ENCODE results near the gene IRF6. TPM values are rescaled to one million over a fixed set of nuclear protein-coding genes. Genes with fewer than 3 reads are reported as not detected.
A peak's percentile ranks its signal among the peaks of the same experiment; 100 is the strongest.

Gene IRF6
- total RNA-seq, 1 experiment from 2014 or later = 17.2 TPM

DNA sequence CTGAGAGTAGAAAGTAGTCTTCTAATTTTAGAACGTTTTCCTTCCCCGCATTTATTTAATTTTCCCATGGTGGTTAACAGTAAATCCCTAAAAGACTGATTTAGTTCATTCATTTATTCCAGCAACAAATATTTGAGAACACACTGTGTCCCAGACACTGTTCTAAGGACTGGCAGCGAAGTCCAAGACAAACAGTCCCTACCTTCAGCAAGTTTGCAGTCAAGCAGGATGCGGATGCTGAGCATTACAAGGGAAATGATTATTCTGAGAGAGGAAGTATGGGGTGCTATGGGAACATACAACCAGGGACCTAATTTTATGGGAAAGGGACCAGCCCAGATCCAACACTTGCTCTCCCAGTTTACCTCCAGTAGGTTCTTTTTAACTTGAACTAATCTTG, 20.4 kb downstream of the IRF6 start (continued):
- TF ChIP-seq, protein P1, sequence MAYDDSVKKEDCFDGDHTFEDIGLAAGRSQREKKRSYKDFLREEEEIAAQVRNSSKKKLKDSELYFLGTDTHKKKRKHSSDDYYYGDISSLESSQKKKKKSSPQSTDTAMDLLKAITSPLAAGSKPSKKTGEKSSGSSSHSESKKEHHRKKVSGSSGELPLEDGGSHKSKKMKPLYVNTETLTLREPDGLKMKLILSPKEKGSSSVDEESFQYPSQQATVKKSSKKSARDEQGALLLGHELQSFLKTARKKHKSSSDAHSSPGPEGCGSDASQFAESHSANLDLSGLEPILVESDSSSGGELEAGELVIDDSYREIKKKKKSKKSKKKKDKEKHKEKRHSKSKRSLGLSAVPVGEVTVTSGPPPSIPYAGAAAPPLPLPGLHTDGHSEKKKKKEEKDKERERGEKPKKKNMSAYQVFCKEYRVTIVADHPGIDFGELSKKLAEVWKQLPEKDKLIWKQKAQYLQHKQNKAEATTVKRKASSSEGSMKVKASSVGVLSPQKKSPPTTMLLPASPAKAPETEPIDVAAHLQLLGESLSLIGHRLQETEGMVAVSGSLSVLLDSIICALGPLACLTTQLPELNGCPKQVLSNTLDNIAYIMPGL (CRISPR knock-in tag; IDR thresholded peaks at IDR 0.05) = no peak
- TF ChIP-seq ZNF232 (CRISPR knock-in tag; IDR thresholded peaks at IDR 0.05) = no peak

DNA sequence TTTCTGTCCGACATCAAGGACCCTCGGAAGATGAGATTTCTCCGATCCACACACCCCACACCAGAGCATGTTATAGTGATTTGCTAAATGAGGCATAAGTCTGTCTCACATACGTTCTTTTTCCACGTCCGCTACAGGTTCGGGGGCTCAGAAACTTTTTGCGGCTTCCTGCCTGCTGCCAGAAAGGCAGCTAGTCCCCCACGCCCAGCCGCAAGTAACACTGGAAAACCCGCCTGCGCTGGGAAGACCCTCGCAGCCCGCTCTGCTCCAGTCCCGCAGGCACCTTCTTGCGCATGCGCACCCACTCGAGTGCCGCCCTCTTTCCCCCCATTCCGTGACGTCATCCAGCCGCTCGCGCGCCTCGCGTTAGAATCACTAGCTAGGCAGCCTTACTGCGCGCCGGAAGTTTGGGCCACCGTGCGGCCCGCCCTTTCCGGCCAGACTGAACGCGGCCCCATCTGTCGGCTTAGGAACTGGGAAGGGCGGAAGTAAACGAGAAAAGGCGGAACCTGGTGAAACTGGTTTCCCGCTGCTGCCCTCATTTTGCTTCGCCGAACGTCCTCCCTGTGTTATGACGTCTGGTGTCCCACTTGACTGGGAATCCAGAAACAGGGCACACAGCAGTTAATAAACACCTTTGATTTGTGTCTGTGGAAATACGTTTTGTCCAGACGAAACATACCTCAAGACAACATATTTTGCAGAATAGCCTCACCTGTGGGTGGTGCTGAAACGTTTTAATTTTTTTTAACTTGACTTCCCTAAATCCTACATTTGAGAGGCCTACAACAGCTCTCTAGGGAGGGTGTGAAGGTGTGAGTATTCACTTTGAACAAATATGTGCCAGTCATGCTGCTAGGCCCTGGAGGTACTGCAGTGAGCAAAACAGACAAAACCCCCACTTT, 21.4 kb downstream of the IRF6 start, which contains the start of gene C1orf74:
TSS of gene C1orf74 (minus strand) at position 295 of the 905 bp plus-strand sequence. CDS start 925 bp downstream, outside the sequence.
- DNase-seq (ENCODE audit: low spot score) (peak; percentile 100), ATAC-seq (peak; percentile 99)
- peak within 1 kb of the TSS; percentile 93 for H3K27ac Mint-ChIP-seq
- POLR2A ChIA-PET = interaction anchor here (1.2 to 1.6 kb wide), 3 partner anchors 21 to 109 kb away, joined by 4 to 10 read pairs (median 5); partner anchors contain the start of genes G0S2 and IRF6
- H3K4me3 Mint-ChIP-seq = peak within 1 kb of the TSS; percentile 96
- peaks cover 6% of the 10 kb centered on the region for H3K27me3 Mint-ChIP-seq (ENCODE audit: low read depth)
- CTCF ChIA-PET = interaction anchor here (0.6 to 1.6 kb wide), 6 partner anchors 14 to 43 kb away, joined by 3 to 8 read pairs (median 4); partner anchors contain the start of genes IRF6 and UTP25
- H3K36me3 Mint-ChIP-seq = peaks cover 13% of the 10 kb centered on the region
- H3K9me3 Mint-ChIP-seq = peaks cover 7% of the 10 kb centered on the region
- H3K4me1 Mint-ChIP-seq = peaks cover 15% of the 10 kb centered on the region; the same call in 1 of the 2 replicates
- TF ChIP-seq CREB1 (CRISPR knock-in tag; IDR thresholded peaks at IDR 0.05) = 0 out of 2 replicates have a peak, but pooled peaks have one; percentile 53
- TF ChIP-seq GABPB1 (CRISPR knock-in tag; IDR thresholded peaks at IDR 0.05) = 0 out of 2 replicates have a peak, but pooled peaks have one; percentile 56
- TF ChIP-seq ZNF263 (CRISPR knock-in tag; IDR thresholded peaks at IDR 0.05; ENCODE audit: low read depth) = no peak
- TF ChIP-seq CREM (CRISPR knock-in tag; IDR thresholded peaks at IDR 0.05) = peak; percentile 97
- TF ChIP-seq SP1 (CRISPR knock-in tag; conservative IDR thresholded peaks at IDR 0.05) = peak; percentile 97
- TF ChIP-seq, protein P2, sequence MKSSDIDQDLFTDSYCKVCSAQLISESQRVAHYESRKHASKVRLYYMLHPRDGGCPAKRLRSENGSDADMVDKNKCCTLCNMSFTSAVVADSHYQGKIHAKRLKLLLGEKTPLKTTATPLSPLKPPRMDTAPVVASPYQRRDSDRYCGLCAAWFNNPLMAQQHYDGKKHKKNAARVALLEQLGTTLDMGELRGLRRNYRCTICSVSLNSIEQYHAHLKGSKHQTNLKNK (CRISPR knock-in tag; IDR thresholded peaks at IDR 0.05) = 0 out of 2 replicates have a peak, but pooled peaks have one; percentile 46
- no peak for TF ChIP-seq ZNF317 (CRISPR knock-in tag; IDR thresholded peaks at IDR 0.05; ENCODE audit: borderline replicate concordance, low read depth)
- peak; percentile 60; the same call in 1 of the 2 replicates for TF ChIP-seq FOXP1 (CRISPR knock-in tag; IDR thresholded peaks at IDR 0.05; ENCODE audit: borderline replicate concordance)
- peak; percentile 56; the same call in 1 of the 2 replicates for TF ChIP-seq MYBL2 (CRISPR knock-in tag; IDR thresholded peaks at IDR 0.05)
- TF ChIP-seq FOXK1 (CRISPR knock-in tag; IDR thresholded peaks at IDR 0.05) = peak; percentile 94
- TF ChIP-seq, protein P3, sequence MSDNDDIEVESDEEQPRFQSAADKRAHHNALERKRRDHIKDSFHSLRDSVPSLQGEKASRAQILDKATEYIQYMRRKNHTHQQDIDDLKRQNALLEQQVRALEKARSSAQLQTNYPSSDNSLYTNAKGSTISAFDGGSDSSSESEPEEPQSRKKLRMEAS (CRISPR knock-in tag; IDR thresholded peaks at IDR 0.05) = peak; percentile 80
- peak; percentile 59; the same call in 1 of the 2 replicates for TF ChIP-seq ETV6 (CRISPR knock-in tag; IDR thresholded peaks at IDR 0.05)
- TF ChIP-seq, protein P4, sequence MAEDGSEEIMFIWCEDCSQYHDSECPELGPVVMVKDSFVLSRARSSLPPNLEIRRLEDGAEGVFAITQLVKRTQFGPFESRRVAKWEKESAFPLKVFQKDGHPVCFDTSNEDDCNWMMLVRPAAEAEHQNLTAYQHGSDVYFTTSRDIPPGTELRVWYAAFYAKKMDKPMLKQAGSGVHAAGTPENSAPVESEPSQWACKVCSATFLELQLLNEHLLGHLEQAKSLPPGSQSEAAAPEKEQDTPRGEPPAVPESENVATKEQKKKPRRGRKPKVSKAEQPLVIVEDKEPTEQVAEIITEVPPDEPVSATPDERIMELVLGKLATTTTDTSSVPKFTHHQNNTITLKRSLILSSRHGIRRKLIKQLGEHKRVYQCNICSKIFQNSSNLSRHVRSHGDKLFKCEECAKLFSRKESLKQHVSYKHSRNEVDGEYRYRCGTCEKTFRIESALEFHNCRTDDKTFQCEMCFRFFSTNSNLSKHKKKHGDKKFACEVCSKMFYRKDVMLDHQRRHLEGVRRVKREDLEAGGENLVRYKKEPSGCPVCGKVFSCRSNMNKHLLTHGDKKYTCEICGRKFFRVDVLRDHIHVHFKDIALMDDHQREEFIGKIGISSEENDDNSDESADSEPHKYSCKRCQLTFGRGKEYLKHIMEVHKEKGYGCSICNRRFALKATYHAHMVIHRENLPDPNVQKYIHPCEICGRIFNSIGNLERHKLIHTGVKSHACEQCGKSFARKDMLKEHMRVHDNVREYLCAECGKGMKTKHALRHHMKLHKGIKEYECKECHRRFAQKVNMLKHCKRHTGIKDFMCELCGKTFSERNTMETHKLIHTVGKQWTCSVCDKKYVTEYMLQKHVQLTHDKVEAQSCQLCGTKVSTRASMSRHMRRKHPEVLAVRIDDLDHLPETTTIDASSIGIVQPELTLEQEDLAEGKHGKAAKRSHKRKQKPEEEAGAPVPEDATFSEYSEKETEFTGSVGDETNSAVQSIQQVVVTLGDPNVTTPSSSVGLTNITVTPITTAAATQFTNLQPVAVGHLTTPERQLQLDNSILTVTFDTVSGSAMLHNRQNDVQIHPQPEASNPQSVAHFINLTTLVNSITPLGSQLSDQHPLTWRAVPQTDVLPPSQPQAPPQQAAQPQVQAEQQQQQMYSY (CRISPR knock-in tag; IDR thresholded peaks at IDR 0.05) = 0 out of 2 replicates have a peak, but pooled peaks have one; percentile 16
- TF ChIP-seq, protein P5, sequence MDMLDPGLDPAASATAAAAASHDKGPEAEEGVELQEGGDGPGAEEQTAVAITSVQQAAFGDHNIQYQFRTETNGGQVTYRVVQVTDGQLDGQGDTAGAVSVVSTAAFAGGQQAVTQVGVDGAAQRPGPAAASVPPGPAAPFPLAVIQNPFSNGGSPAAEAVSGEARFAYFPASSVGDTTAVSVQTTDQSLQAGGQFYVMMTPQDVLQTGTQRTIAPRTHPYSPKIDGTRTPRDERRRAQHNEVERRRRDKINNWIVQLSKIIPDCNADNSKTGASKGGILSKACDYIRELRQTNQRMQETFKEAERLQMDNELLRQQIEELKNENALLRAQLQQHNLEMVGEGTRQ (CRISPR knock-in tag; IDR thresholded peaks at IDR 0.05) = no peak
- TF ChIP-seq NFYB (CRISPR knock-in tag; conservative IDR thresholded peaks at IDR 0.05; ENCODE audit: low read depth) = no peak; the same call in 1 of the 2 replicates
- peak; percentile 98 for TF ChIP-seq ZBTB21 (CRISPR knock-in tag; IDR thresholded peaks at IDR 0.05; ENCODE audit: borderline replicate concordance)
- TF ChIP-seq, protein P6, sequence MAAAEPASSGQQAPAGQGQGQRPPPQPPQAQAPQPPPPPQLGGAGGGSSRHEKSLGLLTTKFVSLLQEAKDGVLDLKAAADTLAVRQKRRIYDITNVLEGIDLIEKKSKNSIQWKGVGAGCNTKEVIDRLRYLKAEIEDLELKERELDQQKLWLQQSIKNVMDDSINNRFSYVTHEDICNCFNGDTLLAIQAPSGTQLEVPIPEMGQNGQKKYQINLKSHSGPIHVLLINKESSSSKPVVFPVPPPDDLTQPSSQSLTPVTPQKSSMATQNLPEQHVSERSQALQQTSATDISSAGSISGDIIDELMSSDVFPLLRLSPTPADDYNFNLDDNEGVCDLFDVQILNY (CRISPR knock-in tag; IDR thresholded peaks at IDR 0.05) = peak; percentile 70; the same call in 1 of the 2 replicates
- TF ChIP-seq RORB (CRISPR knock-in tag; IDR thresholded peaks at IDR 0.05) = peak; percentile 12; the same call in 1 of the 2 replicates
- TF ChIP-seq, protein P7, sequence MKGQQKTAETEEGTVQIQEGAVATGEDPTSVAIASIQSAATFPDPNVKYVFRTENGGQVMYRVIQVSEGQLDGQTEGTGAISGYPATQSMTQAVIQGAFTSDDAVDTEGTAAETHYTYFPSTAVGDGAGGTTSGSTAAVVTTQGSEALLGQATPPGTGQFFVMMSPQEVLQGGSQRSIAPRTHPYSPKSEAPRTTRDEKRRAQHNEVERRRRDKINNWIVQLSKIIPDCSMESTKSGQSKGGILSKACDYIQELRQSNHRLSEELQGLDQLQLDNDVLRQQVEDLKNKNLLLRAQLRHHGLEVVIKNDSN (CRISPR knock-in tag; IDR thresholded peaks at IDR 0.05) = no peak
- TF ChIP-seq IRF2 (CRISPR knock-in tag; IDR thresholded peaks at IDR 0.05; ENCODE audit: borderline replicate concordance, low read depth) = no peak
- TF ChIP-seq ESRRA (CRISPR knock-in tag; IDR thresholded peaks at IDR 0.05; ENCODE audit: borderline replicate concordance) = no peak
- TF ChIP-seq, protein P8, sequence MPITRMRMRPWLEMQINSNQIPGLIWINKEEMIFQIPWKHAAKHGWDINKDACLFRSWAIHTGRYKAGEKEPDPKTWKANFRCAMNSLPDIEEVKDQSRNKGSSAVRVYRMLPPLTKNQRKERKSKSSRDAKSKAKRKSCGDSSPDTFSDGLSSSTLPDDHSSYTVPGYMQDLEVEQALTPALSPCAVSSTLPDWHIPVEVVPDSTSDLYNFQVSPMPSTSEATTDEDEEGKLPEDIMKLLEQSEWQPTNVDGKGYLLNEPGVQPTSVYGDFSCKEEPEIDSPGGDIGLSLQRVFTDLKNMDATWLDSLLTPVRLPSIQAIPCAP (CRISPR knock-in tag; IDR thresholded peaks at IDR 0.05) = peak; percentile 41; the same call in 1 of the 2 replicates
